Vagina (tissue), 2 donors: ENCODE measurements around the gene KRTAP10-10. TPM values are rescaled to one million over a fixed set of nuclear protein-coding genes. Genes with fewer than 3 reads are reported as not detected.

Experiments
- DNase-seq, 2 donors: peaks; one replicate each; pipeline ENCODE4 v3.0.0-alpha.2; 2017; ENCODE audit errors: extremely low spot score in 2 of 2
- H3K27ac ChIP-seq: fragments of 200-600 bp; sonication (generic); one replicate; pipeline ENCODE4 v1.5.1; 2019
- H3K27me3 ChIP-seq: fragments of 200-600 bp; sonication (generic); one replicate; pipeline ENCODE4 v1.5.1; 2019
- H3K36me3 ChIP-seq, 2 donors: fragments of 200-600 bp; sonication (generic); one replicate each; pipeline ENCODE4 v1.5.1; 2017 to 2019
- H3K4me1 ChIP-seq: fragments of 200-600 bp; sonication (generic); one replicate; pipeline ENCODE4 v1.5.1; 2019
- H3K4me3 ChIP-seq, 2 donors: fragments of 200-600 bp; sonication (generic); 1 replicate in 1 of 2; 2 replicates in 1 of 2; pipeline ENCODE4 v1.5.1; 2016 to 2019
- H3K9me3 ChIP-seq: fragments of 200-600 bp; sonication (generic); one replicate; pipeline ENCODE4 v1.5.1; 2019
- POLR2A ChIP-seq, 2 donors: fragments of 450-650 bp; IDR thresholded peaks; one replicate each; pipeline ENCODE4 v1.6.1; 2017; ENCODE audit warnings: antibody characterized with exemption in 2 of 2, mild to moderate bottlenecking in 2 of 2, moderate library complexity in 2 of 2
- POLR2AphosphoS5 ChIP-seq, 2 donors: sonication (generic); formaldehyde crosslinking; IDR thresholded peaks; one replicate each; pipeline ENCODE4 v1.9.0; 2017; ENCODE audit warnings: antibody characterized with exemption in 2 of 2, mild to moderate bottlenecking in 2 of 2, low read depth in 1 of 2; ENCODE audit not compliant: insufficient read depth in 1 of 2
- intact Hi-C: fragments of 100-400 bp; cut with DNase I; formaldehyde crosslinking; loops from one replicate; pipeline ENCODE4 v1.15.1; 2023
- total RNA-seq: library from RNA; depleted of rRNA; stranded (reverse); fragments of >200 nt; gene quantifications from one replicate; pipeline ENCODE4 v1.2.3, GENCODE V29; 2016
- TF ChIP-seq, protein P1 (sequence below), 3 experiments: fragments of 450-650 bp in 2 of 3; fragments of 200-600 bp in 1 of 3; sonication (generic) in 1 of 3; IDR thresholded peaks; one replicate each; pipeline ENCODE4 v1.5.1; 2017 to 2019; ENCODE audit warnings: antibody characterized with exemption in 3 of 3, mild to moderate bottlenecking in 2 of 3, moderate library complexity in 2 of 3

The KRTAP10-10 gene
- total RNA-seq, 1 donor from 2014 or later, result not detected

DNA sequence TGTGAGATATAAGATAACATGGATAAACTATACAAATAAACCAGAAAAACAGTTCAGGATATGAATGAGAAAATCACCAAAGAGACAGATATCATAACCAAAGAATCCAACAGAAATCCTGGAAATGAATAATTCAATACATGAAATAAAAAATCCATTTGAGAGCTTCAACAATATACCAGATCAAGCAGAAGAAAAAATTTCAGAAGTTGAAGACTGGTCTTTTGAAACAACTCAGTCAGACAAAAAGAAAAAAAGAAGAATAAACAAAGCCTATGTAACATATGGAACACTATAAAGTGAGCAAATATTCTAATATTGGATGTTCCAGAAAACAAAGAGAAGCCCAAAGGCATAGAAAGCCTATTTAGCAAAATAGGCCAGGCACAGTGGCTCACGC, 34.8 kb downstream of the KRTAP10-10 start:
- H3K4me1 ChIP-seq, result no peaks in the 10 kb centered on the region
- H3K27me3 ChIP-seq, result no peaks in the 10 kb centered on the region
- intact Hi-C loops, result no loop called here
- no peaks in the 10 kb centered on the region for H3K36me3 ChIP-seq
- H3K27ac ChIP-seq, result no peak overlapping the region
- H3K4me3 ChIP-seq, result no peak overlapping the region
- no peaks in the 10 kb centered on the region for H3K9me3 ChIP-seq
- TF ChIP-seq POLR2A (IDR thresholded peaks at IDR 0.05), result no peak
- no peak for TF ChIP-seq POLR2AphosphoS5 (IDR thresholded peaks at IDR 0.05; ENCODE audit: insufficient read depth in 1 of 2, low read depth in 1 of 2)
- TF ChIP-seq, protein P1, sequence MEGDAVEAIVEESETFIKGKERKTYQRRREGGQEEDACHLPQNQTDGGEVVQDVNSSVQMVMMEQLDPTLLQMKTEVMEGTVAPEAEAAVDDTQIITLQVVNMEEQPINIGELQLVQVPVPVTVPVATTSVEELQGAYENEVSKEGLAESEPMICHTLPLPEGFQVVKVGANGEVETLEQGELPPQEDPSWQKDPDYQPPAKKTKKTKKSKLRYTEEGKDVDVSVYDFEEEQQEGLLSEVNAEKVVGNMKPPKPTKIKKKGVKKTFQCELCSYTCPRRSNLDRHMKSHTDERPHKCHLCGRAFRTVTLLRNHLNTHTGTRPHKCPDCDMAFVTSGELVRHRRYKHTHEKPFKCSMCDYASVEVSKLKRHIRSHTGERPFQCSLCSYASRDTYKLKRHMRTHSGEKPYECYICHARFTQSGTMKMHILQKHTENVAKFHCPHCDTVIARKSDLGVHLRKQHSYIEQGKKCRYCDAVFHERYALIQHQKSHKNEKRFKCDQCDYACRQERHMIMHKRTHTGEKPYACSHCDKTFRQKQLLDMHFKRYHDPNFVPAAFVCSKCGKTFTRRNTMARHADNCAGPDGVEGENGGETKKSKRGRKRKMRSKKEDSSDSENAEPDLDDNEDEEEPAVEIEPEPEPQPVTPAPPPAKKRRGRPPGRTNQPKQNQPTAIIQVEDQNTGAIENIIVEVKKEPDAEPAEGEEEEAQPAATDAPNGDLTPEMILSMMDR (IDR thresholded peaks at IDR 0.05), result no peak
- no peak for DNase-seq

DNA sequence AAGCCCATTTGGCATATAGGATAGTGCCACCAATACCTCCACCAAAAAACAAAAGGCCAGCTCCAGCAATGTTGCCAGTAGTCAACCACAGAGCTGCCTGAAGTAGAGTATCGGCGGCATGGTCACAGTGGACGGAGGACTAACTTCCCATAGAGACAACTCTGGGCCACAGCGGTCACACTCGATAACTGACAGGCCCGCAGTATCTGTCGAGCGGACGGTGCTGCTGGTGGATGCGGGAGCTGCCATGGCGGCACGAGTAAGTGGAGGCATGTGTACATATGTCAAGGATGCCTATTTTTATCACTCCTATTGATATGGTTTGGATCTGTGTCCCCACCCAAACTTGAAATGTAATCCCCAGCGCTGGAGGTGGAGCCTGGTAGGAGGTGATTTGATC, 40.7 kb downstream of the KRTAP10-10 start:
- DNase-seq, result peak in 1 of 2 donors; percentile 60
- H3K27me3 ChIP-seq, result no peaks in the 10 kb centered on the region
- H3K9me3 ChIP-seq, result no peaks in the 10 kb centered on the region
- H3K4me3 ChIP-seq, result no peak overlapping the region
- intact Hi-C loops, result no loop called here
- H3K4me1 ChIP-seq, result no peaks in the 10 kb centered on the region
- no peaks in the 10 kb centered on the region for H3K36me3 ChIP-seq
- H3K27ac ChIP-seq, result no peak overlapping the region
- TF ChIP-seq POLR2A (IDR thresholded peaks at IDR 0.05) (no peak), POLR2AphosphoS5 (IDR thresholded peaks at IDR 0.05; ENCODE audit: insufficient read depth in 1 of 2, low read depth in 1 of 2) (no peak)
- TF ChIP-seq, protein P1 (IDR thresholded peaks at IDR 0.05), result no peak

DNA sequence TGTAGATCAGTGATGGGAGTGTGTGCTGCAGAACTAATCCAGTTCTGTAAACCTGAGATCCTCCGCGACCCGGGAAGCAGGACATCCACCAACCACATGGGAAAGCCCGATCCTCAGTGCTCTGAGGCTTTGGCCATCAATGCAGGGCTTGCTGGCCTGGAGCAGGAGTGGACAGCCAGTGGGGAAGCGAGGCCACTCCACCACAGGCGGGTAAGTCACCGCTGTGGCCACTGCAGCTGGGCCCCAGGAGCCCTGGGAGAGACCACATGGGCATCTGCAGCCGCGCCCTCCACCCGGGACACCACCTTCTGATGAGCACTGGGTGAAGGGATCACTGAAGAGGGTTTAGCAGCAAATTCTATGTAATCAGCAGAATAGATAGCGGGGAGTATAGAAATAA, 44.0 kb downstream of the KRTAP10-10 start:
- Histone ChIP-seq H3K4me3 (no peak overlapping the region), H3K9me3 (no peaks in the 10 kb centered on the region), H3K27ac (no peak overlapping the region), H3K36me3 (no peaks in the 10 kb centered on the region), H3K27me3 (no peaks in the 10 kb centered on the region), H3K4me1 (no peaks in the 10 kb centered on the region)
- intact Hi-C loops, result no loop called here
- TF ChIP-seq, protein P1 (IDR thresholded peaks at IDR 0.05), result no peak
- no peak for TF ChIP-seq POLR2A (IDR thresholded peaks at IDR 0.05)
- TF ChIP-seq POLR2AphosphoS5 (IDR thresholded peaks at IDR 0.05; ENCODE audit: insufficient read depth in 1 of 2, low read depth in 1 of 2), result no peak
- DNase-seq, result peak in 1 of 2 donors; percentile 32

DNA sequence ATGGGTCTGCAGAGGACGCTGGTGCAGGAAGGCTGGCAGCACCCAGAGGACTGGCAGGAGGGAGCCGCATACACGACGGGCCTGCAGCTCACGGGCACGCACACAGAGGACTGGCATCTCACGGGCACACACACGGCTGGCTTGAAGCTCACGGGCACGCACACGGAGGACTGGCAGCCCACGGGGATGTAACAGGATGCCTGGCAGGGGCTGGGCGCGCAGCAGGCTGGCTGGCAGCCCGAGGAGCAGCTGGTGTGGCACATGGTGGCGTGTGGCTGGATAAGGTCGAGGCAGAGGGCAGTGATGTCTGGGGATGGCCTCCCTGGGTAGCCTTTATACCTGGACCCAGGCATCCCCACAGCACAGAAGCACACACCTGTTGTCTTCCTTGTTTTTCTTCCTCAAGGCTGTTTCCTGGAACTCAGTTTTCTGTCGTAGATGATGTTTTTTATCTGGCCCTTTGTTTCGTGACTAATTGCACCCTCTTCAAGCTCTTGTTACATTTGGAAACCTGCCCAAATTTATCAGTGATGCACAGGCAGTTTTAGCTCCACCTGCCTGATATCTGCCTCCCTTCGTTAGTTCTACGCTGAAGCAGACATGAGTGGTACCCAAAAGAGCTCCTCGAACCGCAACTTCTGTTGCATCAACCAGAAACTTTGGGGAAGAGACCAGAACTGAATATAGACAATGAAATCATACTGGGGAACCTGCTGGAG, 44.9 kb downstream of the KRTAP10-10 start, which contains the start of gene KRTAP12-1:
TSS of gene KRTAP12-1 (minus strand) at position 303 of the 719 bp plus-strand sequence. CDS start at position 263, 40 bp downstream.
- H3K27ac ChIP-seq, result no peak within 1 kb of the TSS
- H3K4me1 ChIP-seq, result no peaks in the 10 kb centered on the region
- no peak for TF ChIP-seq POLR2AphosphoS5 (IDR thresholded peaks at IDR 0.05; ENCODE audit: insufficient read depth in 1 of 2, low read depth in 1 of 2)
- TF ChIP-seq, protein P1 (IDR thresholded peaks at IDR 0.05), result no peak
- no peak for TF ChIP-seq POLR2A (IDR thresholded peaks at IDR 0.05)
- no peaks in the 10 kb centered on the region for H3K36me3 ChIP-seq
- H3K4me3 ChIP-seq, result no peak within 1 kb of the TSS
- no peaks in the 10 kb centered on the region for H3K27me3 ChIP-seq
- intact Hi-C loops, result no loop called here
- DNase-seq, result peak; percentile 37 to 87
- no peaks in the 10 kb centered on the region for H3K9me3 ChIP-seq

DNA sequence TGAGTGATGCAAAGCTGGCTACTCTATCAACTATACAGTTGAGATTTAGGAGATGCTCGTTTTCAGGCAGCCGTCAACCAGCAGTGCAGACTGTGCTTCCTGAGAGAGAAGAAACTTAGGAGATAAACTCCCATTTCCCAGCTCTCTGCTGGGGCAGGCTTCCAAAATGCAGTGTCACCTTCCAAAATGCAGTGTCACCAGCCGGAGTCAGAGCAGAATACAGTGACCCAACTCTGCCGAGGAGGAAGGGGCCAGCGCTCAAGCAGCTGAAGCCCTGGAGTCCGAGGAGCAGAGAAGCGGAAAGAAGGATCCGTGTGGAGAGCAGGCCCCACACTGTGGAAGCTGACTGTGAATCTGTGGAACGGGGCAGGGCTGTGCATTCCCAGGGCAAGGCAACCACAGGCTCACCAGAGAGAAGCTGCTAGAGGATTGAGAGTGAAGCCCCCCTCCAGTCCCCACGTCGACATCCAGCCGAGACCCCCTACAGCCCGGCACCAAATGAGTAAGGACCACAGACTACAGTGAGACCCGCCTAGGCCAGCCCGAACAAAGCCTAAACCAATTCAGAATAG, 45.5 kb downstream of the KRTAP10-10 start:
- Histone ChIP-seq H3K4me3 (no peak overlapping the region), H3K27ac (no peak overlapping the region), H3K36me3 (no peaks in the 10 kb centered on the region), H3K9me3 (no peaks in the 10 kb centered on the region), H3K4me1 (no peaks in the 10 kb centered on the region), H3K27me3 (no peaks in the 10 kb centered on the region)
- peak; percentile 49 to 64 for DNase-seq
- intact Hi-C loops, result no loop called here
- TF ChIP-seq, protein P1 (IDR thresholded peaks at IDR 0.05), result no peak
- no peak for TF ChIP-seq POLR2AphosphoS5 (IDR thresholded peaks at IDR 0.05; ENCODE audit: insufficient read depth in 1 of 2, low read depth in 1 of 2)
- no peak for TF ChIP-seq POLR2A (IDR thresholded peaks at IDR 0.05)
